Measurements from ENCODE around the gene CCNI2. TPM values are rescaled to one million over a fixed set of nuclear protein-coding genes. Genes with fewer than 3 reads are reported as not detected.
A peak's percentile ranks its signal among the peaks of the same experiment; 100 is the strongest.

CCNI2 gene
- total and polyA plus RNA-seq, 2 donors (not counting 3 experiments of a cell fraction or from before 2014, with no cell fraction given): 0.25 to 0.53 TPM

GRCh38 chr5:132747616-132748440 is 602 bp downstream of the CCNI2 start:
- DNase-seq (ENCODE audit: low read depth, low spot score): no peak
- TF ChIP-seq EZH2 (IDR thresholded peaks at IDR 0.05; ENCODE audit: borderline replicate concordance, low read depth, low read length, severe bottlenecking) (peak; percentile 55), JUN (IDR thresholded peaks at IDR 0.05; ENCODE audit: borderline replicate concordance, insufficient read depth, insufficient read length, low read depth) (no peak)
- peaks cover 0 to 2% of the 10 kb centered on the region in 2 experiments for H3K27me3 ChIP-seq (ENCODE audit: control insufficient read depth in 2 of 2, insufficient read depth in 2 of 2, low read length in 2 of 2)
- BruUV-seq (replicated peaks): no TSS peak
- no peaks in the 10 kb centered on the region for H3K79me2 ChIP-seq (ENCODE audit: control insufficient read depth, insufficient read depth, low read length)
- peaks cover 5% of the 10 kb centered on the region for H3K4me1 ChIP-seq (ENCODE audit: control insufficient read depth, extremely low read depth, insufficient read depth, low read length)
- H3K9me1 ChIP-seq (replicated peaks; ENCODE audit: control insufficient read depth, extremely low read depth, insufficient read depth, low read length): no peaks in the 10 kb centered on the region
- peak overlapping the region; percentile 84 for H2AFZ ChIP-seq (ENCODE audit: low read depth, low read length)
- dilution Hi-C loops (cut with MboI; ENCODE audit: extremely low pct_ligation_motif_present, low sequenced_read_pairs) (no loop called here), intact Hi-C loops (cut with micrococcal nuclease) (loop anchor here (5.0 kb wide), 1 partner anchor 134 kb away; no protein-coding TSS in a partner anchor)
- ChIA-PET CTCF (interaction anchor here (0.7 to 5.5 kb wide), 17 partner anchors 7 to 221 kb away, joined by 3 to 48 read pairs (median 5); partner anchors contain the start of gene KIF3A), POLR2A (no interaction called here)
- peak overlapping the region; percentile 63 for H3K4me2 ChIP-seq (ENCODE audit: insufficient read depth, low read length)
- H3K36me3 ChIP-seq (ENCODE audit: control insufficient read depth in 2 of 2, extremely low read depth in 1 of 2, insufficient read depth in 2 of 2, low read length in 2 of 2): no peaks in the 10 kb centered on the region
- no peak for FAIRE-seq
- no peak overlapping the region for H3K27ac ChIP-seq (ENCODE audit: insufficient read depth, low read depth, low read length)
- H3K9ac ChIP-seq (replicated peaks; ENCODE audit: extremely low read depth, insufficient read depth, low read length): no peak overlapping the region
- no peaks in the 10 kb centered on the region for H4K20me1 ChIP-seq (replicated peaks; ENCODE audit: control insufficient read depth, extremely low read depth, insufficient read depth, low read length)
- H3K4me3 ChIP-seq (replicated peaks in 1 of 3; ENCODE audit: insufficient read depth in 1 of 3, low read depth in 1 of 3, low read length in 3 of 3): peak overlapping the region; percentile 32 to 34 (median 34)
- no peaks in the 10 kb centered on the region for H3K9me3 ChIP-seq (replicated peaks; ENCODE audit: control insufficient read depth, insufficient read depth, low read length)

- Histone ChIP-seq H3K9ac (replicated peaks; ENCODE audit: extremely low read depth, insufficient read depth, low read length) (no peak overlapping the region), H3K9me3 (replicated peaks; ENCODE audit: control insufficient read depth, insufficient read depth, low read length) (no peaks in the 10 kb centered on the region), H3K9me1 (replicated peaks; ENCODE audit: control insufficient read depth, extremely low read depth, insufficient read depth, low read length) (no peaks in the 10 kb centered on the region), H2AFZ (ENCODE audit: low read depth, low read length) (no peak overlapping the region), H4K20me1 (replicated peaks; ENCODE audit: control insufficient read depth, extremely low read depth, insufficient read depth, low read length) (no peaks in the 10 kb centered on the region), H3K4me1 (ENCODE audit: control insufficient read depth, extremely low read depth, insufficient read depth, low read length) (peaks cover 5% of the 10 kb centered on the region), H3K79me2 (ENCODE audit: control insufficient read depth, insufficient read depth, low read length) (no peaks in the 10 kb centered on the region), H3K27ac (ENCODE audit: insufficient read depth, low read depth, low read length) (no peak overlapping the region), H3K4me3 (replicated peaks in 1 of 3; ENCODE audit: insufficient read depth in 1 of 3, low read depth in 1 of 3, low read length in 3 of 3) (no peak overlapping the region), H3K27me3 (ENCODE audit: control insufficient read depth in 2 of 2, insufficient read depth in 2 of 2, low read length in 2 of 2) (peaks cover 0 to 2% of the 10 kb centered on the region in 2 experiments), H3K36me3 (ENCODE audit: control insufficient read depth in 2 of 2, extremely low read depth in 1 of 2, insufficient read depth in 2 of 2, low read length in 2 of 2) (no peaks in the 10 kb centered on the region), H3K4me2 (ENCODE audit: insufficient read depth, low read length) (no peak overlapping the region)
- BruUV-seq (replicated peaks): no TSS peak
- FAIRE-seq (no peak), DNase-seq (ENCODE audit: low read depth, low spot score) (no peak)
- intact Hi-C loops (cut with micrococcal nuclease): loop anchor here (5.0 kb wide), 1 partner anchor 134 kb away; no protein-coding TSS in a partner anchor
- ChIA-PET CTCF (interaction anchor here (1.2 to 5.5 kb wide), 4 partner anchors 9 to 72 kb away, joined by 3 to 48 read pairs (median 5); no protein-coding TSS in a partner anchor), POLR2A (no interaction called here)
- dilution Hi-C loops (cut with MboI; ENCODE audit: extremely low pct_ligation_motif_present, low sequenced_read_pairs): no loop called here
- TF ChIP-seq GATA2 (IDR thresholded peaks at IDR 0.05; ENCODE audit: insufficient read depth, insufficient read length, low read depth, low read length) (no peak), POLR2A (IDR thresholded peaks at IDR 0.05; ENCODE audit: low read depth, low read length) (no peak), EZH2 (IDR thresholded peaks at IDR 0.05; ENCODE audit: borderline replicate concordance, low read depth, low read length, severe bottlenecking) (no peak), FOS (IDR thresholded peaks at IDR 0.05; ENCODE audit: borderline replicate concordance, insufficient read depth, low read length) (no peak), MYC (IDR thresholded peaks at IDR 0.05; ENCODE audit: low read depth, low read length) (no peak), POLR2AphosphoS5 (IDR thresholded peaks at IDR 0.05; ENCODE audit: insufficient read depth, low read depth, low read length) (no peak), JUN (IDR thresholded peaks at IDR 0.05; ENCODE audit: borderline replicate concordance, insufficient read depth, insufficient read length, low read depth) (no peak), CTCF (IDR thresholded peaks at IDR 0.05; ENCODE audit: extremely low read depth in 1 of 2, insufficient read depth in 1 of 2, low read depth in 1 of 2, low read length in 2 of 2) (no peak), MAX (IDR thresholded peaks at IDR 0.05; ENCODE audit: insufficient read depth, insufficient read length) (no peak)
Observed at GRCh38 chr5:132748522-132749000, 1.3 kb downstream of the CCNI2 start.
